D721Med (cell line): ENCODE data around the gene OPRM1.

Experiments used
- DNase-seq: peaks from one replicate; pipeline ENCODE4 v3.0.0; 2011; ENCODE audit warnings: low spot score; ENCODE audit not compliant: insufficient read length
- FAIRE-seq: peaks from 2 replicates; lab custom pipeline; 2011; peaks lifted over from hg19 to GRCh38; lab: Jason Lieb, UNC
- CTCF ChIP-seq: IDR thresholded peaks from 2 replicates; pipeline ENCODE4 v1.5.1; 2012; ENCODE audit warnings: mild to moderate bottlenecking, control low read depth; ENCODE audit not compliant: insufficient read depth; ENCODE audit errors: missing control alignments

The OPRM1 gene

GRCh38 chr6:154039231-154039842, at the start of gene OPRM1:
Gene OPRM1, plus strand, starts transcription at chr6:154039240. Its CDS starts 305 bp downstream, at chr6:154039545.
- FAIRE-seq: no peak

GRCh38 chr6:153989989-153990388, 49.1 kb upstream of the OPRM1 start:
- DNase-seq: no peak
- TF ChIP-seq CTCF: no peak
- FAIRE-seq: no peak

More at GRCh38 chr6:154039231-154039842, at the start of gene OPRM1:
- DNase-seq: no peak
- no peak for TF ChIP-seq CTCF

- no peak for TF ChIP-seq CTCF
- DNase-seq: no peak
- FAIRE-seq: no peak
Measured at GRCh38 chr6:153994004-153994403, 45.0 kb upstream of the OPRM1 start.

GRCh38 chr6:153994811-153995210, 44.2 kb upstream of the OPRM1 start:
- FAIRE-seq (no peak), DNase-seq (no peak)
- TF ChIP-seq CTCF: no peak

GRCh38 chr6:153997221-153997620, 41.8 kb upstream of the OPRM1 start:
- no peak for DNase-seq
- TF ChIP-seq CTCF: no peak
- FAIRE-seq: no peak

- TF ChIP-seq CTCF: no peak
- FAIRE-seq (no peak), DNase-seq (no peak)
Measured at GRCh38 chr6:154001494-154002285, 37.4 kb upstream of the OPRM1 start.

GRCh38 chr6:154002894-154003293, 36.1 kb upstream of the OPRM1 start:
- DNase-seq: no peak
- no peak for TF ChIP-seq CTCF
- no peak for FAIRE-seq
